ENCODE measurements around the gene KCNJ1. TPM values are rescaled to one million over a fixed set of nuclear protein-coding genes. Genes with fewer than 3 reads are reported as not detected.

KCNJ1 gene
- not detected in 2 replicates for total RNA-seq (ENCODE audit: low replicate concordance)

GRCh38 chr11:128867277-128867676 lies at the start of gene KCNJ1:
Gene KCNJ1, minus strand, starts transcription at chr11:128867296. Its CDS starts 27,053 bp downstream, at chr11:128840243.

GRCh38 chr11:128890543-128891368 lies 23.7 kb upstream of the KCNJ1 start, which contains the start of gene KCNJ5:
Gene KCNJ5, plus strand, starts transcription at chr11:128891356. Its CDS starts 19,918 bp downstream, at chr11:128911274.

Other genes with a start within 250 kb of the KCNJ1 start
- 19.0 and 49.2 TPM in 2 replicates for gene FLI1, start 173.2 kb downstream of the KCNJ1 start, total RNA-seq (ENCODE audit: low replicate concordance)
- gene KCNJ5, start 24.1 kb upstream of the KCNJ1 start, total RNA-seq (ENCODE audit: low replicate concordance): under 0.01 and 0.12 TPM in 2 replicates
- gene TP53AIP1, start 75.6 kb upstream of the KCNJ1 start, total RNA-seq (ENCODE audit: low replicate concordance): 0.08 TPM in 1 of 2 replicates, not detected in the other